ENCODE measurements around the gene PIGV.
"Not testable (repeated sequence)": the region's sequence is repeated elsewhere in the genome, so short reads cannot be mapped to it uniquely, and the experiment has no call there.

PIGV gene

DNA sequence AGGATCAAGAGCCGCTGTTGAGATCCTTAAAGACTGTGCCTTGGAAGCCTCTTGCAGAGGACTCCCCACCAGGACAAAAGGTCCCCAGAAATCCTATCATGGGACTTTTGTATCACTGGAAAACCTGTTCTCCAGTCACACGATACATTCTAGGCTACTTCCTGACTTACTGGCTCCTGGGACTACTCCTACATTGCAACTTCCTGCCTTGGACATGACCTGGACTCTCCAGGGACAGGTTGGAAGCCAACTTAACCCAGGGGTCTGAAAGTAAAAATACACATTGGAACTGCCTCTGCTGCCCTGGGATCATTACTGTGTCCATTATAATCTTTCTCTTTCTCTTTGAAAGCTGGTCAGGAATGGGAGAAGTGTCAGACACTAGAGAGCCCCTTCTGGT is 9.9 kb downstream of the PIGV start:
- DNase-seq: no peak

DNA sequence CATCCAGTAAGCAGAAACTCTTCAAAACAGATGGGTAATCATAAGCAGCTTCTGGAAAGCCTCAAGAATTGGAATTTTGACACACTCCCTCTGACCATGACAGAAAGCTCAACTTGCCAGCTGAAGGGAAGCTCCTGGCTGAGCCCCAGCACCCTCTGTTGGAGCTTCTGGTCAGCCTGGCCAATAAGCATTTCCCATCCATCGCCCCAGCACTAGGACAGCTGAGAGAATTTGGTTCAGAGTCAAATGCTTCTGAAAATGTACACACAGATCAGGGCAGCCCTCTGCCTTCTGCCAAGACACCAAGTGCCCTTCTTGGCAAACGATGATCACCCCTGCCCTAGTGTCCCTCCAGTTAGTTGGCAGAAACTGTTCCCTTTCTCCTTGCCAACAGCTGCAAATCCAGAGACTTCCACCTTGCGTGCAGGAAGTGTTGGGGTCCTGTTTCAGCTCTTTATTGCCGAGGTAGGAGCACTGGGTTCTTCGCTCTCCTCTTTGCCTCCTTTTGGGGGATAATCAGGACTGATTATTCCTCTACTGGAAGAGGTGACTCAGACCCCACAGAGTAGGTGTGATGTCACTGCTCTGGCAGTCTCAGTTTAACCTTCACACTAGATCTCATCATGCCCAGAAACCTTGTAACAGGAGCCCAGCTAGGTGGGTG is 11.9 kb downstream of the PIGV start:
- no peak for DNase-seq

DNA sequence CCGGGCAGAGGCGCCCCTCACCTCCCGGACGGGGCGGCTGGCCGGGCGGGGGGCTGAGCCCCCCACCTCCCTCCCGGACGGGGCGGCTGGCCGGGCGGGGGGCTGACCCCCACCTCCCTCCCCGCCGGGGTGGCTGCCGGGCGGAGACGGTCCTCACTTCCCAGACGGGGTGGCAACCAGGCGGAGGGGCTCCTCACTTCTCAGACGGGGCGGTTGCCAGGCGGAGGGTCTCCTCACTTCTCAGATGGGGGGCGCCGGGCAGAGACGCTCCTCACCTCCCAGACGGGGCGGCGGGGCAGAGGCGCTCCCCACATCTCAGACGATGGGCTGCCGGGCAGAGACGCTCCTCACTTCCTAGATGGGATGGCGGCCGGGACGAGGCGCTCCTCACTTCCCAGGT is 16.2 kb downstream of the PIGV start:
- DNase-seq: not testable (repeated sequence)

DNA sequence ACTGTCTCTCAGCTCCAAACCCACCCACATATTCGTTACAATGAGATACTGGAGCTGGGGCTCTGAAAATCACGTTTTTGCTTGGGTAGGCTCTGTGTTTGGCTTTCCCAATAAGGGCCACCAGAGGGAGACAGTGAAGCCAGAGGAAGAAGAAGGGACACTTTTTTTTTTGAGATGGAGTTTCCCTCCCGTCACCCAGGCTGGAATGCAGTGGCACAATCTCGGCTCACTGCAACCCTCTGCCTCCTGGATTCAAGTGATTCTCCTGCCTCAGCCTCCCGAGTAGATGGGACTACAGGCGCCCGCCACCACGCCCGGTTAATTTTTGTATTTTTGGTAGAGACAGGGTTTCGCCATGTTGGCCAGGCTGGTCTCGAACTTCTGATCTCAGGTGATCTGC is 22.4 kb downstream of the PIGV start:
- DNase-seq: peak; percentile 71

DNA sequence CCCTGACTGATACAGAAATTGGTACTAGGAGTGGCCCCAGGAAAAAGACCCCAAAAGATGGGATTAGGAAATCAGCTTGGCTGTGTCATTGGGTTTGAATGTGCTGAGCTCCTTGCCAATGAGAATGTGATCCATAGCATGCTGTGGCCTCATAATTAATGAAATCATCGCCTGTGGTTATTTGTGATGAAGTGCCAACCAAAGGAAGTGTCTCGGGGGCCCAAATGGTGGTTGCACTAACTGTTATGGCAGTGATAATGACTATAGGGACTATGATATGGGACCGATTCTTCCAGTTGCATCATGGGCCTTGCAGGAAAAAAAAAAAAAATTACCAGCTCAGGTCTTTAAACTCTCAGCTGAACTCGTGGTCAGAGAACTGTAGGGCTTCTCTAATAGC is 23.3 kb downstream of the PIGV start:
- DNase-seq: no peak

DNA sequence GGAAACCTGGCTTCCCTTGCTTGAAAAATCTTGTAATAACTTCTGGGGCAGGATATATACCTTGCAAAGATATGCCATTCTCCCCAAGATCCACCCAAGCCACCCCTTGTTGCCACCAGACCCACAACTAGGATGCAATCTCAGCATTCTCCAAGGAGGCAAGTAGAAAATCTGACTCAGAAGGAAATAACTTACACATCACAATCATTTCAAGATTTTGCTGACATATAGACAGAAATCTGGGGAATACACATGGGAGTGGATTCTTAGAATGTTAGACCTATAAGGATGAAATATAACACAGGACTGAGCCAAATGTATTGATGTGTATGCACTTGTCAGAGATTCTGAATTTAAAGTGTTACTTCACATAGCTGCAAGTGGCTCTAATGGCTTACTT is 24.0 kb downstream of the PIGV start:
- DNase-seq: no peak

DNA sequence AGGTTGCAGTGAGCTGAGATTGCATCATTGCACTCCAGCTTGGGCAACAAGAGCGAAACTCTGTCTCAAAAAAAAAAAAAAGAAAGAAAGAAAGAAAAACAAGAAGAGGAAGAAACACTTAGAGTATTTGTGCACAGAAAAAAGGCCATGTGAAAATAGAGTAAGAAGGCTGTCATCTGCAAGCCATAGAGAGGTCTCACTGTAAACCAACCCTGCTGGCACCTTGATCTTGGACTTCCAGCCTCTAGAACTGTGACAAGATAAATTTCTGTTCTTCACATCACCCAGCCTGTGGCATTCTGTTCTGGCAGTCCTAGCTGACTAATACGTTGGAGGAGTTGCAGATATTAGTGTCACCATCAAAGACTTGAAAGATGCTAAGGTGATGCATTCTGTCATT is 26.6 kb downstream of the PIGV start:
- DNase-seq: no peak

DNA sequence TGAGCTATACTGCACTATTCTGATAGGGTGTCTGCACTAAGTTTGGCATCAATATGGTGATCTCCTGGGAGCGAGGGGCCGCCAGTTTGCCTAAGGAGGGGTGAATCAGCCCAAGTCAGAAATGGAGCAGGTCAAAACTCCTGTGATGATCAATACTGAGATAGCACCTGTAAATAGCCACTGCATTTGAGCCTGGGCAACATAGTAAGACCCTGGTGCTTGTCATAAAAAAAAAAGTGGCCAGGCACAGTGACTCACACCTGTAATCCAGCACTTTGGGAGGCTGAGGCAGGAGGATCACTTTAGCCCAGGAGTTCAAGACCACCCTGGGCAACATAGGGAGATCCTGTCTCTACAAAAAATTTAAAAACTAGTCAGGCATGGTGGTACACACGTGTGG is 27.1 kb downstream of the PIGV start:
- no peak for DNase-seq

DNA sequence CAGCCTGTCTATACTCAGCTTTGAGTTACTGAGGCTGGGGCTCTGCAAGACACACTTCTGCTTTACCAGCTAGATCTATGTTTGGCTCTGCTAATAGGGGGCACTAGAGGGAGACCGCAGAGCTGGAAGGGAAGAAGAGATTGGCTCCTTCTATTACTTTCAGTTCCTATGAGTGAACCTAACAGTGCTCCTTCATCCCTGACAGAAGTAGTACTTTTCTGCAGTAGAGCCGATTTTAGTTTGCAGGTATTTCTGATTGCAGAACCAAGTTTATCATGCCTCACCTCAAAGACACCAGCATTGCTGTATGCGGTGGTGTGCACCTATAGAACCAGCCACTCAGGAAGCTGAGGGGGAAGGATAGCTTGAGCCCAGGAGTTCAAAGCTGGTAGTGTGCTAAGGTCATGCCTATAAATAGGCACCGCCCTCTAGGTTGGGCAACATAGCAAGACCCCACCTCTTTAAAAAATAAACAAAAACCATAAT is 33.1 kb downstream of the PIGV start:
- DNase-seq: no peak

DNA sequence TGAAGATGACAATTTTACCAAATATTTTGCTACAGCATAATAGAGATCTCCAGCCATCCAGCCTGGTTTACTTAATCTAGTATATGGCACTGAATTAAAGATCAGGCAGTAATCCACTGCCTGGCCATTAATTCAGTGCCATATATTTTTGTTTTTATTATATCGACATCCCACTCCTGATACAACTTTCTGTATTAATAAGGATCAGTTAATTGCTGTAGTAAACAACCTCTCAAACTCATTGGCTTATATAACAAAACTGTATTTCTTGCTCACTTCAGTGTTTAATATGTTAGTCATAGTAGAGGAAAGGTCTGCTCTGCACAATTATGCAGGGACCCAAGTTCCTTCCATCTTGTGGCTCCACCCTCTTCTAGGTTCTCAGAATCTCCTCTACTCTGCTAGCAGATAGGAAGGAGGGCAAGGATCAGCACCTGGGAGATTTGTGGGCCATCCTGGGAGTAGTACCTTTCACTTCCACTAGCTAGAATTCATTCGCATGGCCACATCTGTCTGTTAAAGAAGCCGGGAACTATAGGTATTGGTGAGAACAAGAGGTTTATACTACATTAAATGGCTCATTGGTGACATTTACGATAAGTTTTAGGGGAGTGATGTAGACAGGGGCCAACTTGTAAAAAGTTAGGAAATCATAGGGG is 35.1 kb downstream of the PIGV start:
- no peak for DNase-seq

DNA sequence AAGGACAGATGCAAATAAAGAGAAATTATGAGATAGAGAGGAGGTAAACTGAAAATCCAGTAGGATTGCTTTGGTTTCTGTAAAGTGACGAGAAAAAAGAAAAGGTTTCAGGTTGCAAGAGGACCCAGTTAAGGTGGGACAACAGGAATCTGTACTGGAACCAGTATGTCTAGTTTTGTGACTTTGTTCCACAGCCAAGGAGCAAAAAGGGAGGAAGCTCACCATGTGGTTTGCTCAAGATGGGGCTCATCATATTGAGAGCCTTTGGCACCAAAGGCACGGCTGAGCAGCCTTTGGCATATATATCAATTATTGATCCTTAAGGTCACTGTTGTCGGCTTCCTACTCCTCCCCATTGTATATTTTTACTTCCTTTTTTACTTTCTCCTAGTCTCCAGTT is 37.0 kb downstream of the PIGV start:
- DNase-seq: no peak

DNA sequence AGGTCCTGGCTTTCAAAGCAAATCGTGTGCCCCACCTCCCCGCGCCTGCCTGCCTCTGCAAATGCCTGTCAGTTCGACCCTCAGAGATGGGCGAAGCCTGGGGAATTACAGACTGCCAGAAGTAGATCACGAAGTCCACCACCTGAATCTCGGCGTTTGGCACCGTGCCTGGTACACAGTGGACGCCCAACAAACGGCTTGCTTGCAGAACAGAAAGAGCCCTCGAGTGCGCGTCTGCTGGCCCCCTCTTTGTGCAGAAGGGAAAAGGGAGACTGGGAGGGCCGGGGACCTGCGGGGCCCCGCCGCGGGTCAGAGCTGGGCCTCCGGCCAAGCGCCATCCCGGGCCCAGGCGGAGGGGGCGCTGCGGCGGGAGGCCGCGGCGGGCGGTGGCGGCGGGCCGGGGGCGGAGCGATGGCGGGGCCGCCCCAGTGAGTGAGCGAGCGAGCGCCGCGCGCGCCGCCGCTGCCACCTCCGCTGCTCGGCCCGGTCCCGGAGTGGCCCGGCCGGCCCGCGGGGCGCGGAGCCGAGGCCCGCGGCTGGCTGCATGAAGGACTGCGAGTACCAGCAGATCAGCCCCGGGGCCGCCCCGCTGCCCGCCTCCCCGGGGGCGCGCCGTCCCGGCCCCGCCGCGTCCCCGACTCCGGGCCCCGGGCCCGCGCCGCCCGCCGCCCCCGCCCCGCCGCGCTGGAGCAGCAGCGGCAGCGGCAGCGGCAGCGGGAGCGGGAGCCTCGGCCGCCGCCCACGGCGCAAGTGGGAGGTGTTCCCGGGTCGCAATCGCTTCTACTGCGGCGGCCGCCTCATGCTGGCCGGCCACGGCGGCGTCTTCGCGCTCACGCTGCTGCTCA is 38.7 kb downstream of the PIGV start, which contains the start of gene ZDHHC18:
Gene ZDHHC18, plus strand, starts transcription at position 428 of the 845 bp plus-strand sequence. Its CDS starts 117 bp downstream, at position 545.
- DNase-seq: peak; percentile 66

DNA sequence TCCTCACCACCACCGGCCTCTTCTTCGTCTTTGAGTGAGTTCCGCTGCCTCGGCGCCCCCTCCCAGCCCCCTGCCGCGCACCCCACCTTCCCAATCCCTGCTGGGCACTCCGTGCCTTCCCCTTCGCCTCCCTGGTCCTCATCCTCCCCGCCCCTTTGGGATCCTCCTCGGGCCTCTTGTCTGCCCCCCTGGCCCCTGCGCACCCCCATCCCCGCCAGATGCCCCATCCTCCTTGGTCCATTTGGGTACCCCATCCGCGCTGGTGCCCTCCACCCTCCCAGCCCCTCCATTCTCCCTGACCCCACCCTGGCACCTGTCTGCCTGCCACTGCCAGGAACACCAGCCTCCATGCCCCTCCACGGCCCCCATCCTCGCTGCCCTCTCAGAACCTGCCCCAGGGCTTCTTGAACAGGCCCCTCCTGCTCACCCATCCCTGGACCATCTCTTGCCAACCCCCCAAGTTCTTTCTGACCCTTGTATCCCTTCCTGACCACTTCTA is 39.4 kb downstream of the PIGV start:
- no peak for DNase-seq

DNA sequence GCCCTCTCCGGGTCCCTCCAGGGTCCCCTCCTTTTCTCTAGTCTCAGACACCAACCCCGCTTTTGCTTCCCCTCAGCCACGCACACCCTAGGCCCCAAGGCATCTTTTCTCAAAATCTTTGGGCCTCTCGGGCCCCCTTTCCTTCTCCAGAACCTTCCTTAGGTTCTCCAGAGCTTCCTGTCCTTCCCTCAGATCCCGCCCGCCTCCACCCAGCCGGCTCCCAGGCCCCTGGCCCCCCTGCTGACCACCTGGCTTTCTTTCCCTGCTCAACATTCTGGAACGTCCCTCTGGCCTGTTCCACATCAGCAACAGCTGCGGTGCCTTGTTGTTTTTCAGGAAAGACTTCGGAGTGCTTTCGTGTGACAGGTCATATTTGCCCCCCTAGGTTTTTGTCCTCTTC is 39.9 kb downstream of the PIGV start:
- DNase-seq: no peak

DNA sequence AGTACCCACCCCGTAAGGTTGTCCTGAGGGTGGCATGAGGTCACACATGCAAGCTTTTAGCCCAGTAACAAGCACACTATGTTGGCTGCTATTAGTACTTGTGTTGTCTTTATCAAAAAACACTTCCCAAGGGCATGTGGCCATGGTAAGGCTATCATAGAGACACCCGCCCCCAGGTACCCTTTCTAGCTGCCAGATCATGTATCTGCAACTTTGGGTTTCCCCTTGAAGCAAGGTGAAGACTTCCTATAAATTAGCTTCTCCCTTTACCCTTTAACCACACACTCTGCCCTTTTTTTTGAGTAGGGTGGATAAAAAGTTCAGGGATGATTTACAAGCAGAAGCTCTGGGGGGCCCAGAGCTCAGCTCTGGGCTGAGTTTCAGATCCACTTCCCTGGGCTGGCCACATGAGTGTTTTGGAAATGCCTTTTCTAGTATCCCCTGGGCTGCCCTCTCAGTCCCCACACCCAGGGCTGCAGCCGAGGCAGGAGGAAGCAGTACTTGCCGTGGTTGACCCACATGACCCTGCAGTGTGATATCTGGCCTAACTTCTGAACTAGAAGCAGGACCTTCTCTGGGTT is 40.8 kb downstream of the PIGV start:
- no peak for DNase-seq

DNA sequence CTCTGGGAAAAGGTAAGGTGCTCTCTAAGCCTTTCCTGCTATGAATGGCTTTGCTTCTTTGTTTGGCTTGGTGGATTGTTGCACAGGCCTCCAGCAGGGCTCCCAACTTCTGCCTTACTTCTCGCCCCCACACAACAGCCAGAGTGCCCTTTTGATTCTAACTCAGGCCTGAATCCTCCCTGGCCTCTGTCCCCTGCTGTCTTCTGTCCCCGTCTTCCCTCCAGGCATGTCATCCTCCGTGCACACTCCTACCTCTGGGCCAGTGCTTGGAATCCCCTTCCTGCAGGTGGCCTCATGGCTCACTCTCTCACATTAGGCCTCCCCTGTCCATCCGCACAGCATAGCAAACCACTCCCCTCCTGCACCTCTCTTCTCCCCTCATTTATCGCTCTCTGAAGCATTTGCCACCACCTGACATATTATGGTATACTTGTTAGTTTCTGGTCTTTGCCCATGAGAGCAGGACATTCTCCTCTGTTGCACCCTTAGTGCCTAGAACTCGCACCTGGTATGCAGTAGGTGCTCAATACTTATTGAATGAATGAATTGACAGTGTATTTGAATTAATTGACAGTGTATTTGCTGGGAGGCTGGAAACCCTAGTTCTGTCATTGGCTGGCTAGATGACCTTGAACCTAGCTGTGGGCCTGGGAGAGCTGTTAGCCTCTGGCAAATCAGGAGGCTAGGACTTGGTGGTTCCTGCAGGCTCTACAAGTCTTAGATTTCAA is 41.6 kb downstream of the PIGV start:
- DNase-seq: no peak

DNA sequence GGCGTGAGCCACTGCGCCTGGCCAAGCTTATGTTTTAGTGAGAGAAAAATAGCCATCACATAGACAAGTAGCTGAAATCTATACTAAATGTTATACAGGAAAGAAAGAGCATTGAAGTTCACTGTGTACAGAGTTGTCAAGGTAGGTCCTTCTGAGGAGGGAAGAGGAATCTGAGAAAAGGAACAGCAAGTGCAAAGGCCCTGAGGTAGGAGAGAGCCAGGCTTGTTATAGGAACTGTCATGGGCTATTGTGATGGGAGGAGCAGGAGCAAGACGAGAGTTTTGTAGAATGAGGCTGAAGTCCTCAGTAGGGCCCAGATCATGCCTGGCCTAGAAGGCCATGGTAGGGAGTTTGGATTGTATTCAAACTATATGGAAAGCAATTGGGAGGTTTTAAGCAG is 43.3 kb downstream of the PIGV start:
- no peak for DNase-seq

DNA sequence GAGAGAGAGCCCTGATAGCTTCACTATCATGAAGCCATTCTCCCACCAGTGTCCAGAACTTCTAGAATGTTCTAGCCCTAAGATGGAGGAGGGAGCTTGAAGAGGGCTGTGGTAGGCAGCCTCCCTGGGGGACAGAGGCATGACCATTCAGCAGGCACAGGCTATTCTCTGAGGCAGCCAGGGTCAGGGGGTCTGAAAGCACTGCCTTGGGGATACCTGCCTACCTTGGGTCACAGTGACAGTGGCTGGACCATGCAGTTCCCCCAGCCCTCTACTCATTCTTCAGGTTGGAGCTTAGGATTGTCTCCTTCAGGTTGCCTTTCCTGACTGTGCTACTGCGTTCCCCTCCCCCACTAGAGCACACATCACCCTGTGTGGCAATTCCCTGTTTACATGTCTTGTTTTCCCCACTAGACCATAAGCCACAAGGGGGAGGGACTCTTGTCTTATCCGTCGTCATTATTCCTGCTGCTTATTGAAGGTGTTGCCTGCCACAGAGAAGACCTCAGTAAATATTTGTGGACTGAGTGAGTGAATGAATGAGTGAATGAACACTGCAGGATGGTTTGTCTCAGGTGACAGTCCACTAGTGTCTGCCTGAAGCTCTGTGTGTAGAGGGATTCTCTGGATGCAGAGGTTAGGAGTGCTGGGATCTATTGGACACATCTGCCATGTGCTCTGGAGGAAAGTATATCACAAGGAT is 43.9 kb downstream of the PIGV start:
- no peak for DNase-seq

DNA sequence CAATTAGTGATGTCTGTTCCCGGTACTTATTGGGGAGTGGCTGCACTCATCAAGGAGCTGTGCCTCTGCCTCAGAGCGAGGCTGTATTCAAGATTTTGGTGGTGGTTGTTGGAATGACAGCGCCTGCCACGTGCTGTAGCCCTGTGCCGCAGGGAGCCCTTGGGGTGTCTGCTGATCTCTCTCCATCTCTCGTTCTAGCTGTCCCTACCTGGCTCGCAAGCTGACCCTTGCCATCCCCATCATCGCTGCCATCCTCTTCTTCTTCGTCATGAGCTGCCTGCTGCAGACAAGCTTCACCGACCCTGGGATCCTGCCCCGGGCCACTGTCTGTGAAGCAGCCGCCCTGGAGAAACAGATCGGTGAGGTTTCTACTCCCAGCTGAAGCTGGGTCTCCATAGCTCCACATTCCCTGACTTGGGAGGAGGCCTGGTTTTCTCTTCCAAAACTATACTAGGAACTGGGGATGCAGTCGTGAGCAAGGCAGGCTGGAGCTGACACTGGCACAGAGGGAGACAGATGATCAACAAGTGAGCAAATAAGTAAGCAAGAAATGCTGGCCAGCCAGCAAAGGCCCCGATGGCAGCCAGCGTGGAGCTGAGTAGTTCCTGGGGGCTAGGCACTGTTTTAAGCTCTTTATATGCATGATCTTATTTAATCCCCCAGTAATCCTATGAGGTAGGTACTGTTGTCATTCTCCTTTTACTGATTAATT is 44.7 kb downstream of the PIGV start:
- no peak for DNase-seq

DNA sequence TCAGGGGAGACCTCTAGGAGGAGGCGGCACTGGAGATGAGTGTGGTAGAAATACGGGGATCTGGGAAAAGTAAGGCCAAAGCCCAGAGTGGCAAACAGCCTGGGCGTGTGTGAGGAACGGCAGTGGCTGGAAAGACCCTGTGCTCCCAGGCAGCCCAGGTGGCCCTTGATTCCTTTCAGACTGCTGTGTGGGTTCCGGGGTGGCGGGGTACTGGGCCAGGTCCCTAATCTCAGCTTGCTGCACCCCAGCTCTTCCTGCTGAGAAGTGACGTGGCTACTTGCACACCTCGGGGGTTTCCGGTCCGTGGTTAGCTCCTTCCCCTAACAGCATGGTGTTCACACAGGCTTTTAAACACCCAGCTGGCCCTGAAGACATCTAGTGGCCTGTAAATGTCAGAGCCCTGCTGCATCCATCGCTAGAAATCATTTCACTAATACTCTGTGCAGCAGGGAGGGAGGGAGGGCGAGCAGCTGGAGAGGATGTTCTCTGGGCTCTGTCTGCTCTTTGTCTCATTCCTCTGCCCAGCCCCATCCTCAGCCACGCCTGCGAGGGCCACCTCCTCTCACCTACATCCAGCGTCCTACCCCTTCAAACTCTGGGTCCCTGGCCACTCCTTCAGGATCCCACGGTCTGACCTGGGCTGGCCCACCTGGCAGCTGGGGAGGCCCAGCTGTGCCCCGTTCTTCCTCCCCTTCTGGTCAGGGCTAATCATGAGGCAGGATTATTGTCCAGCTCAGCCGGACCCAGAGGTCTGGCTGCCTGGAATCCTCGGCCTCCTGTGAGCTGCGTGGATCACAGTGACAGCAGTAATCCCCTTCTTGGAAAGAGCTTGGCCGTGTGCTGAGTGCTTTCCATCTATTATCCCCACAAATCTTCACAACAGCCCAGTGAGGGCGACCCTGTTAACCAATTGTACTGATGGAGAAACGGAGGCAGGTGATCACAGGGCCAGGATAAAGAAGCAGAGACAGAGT is 46.0 kb downstream of the PIGV start:
- peak; percentile 85 for DNase-seq

Data from activated CD4-positive, alpha-beta T cell treated with anti-CD3 and anti-CD28 coated beads, Interleukin-2, amount 50 U/mL, for 1 hour (primary cell).